Neural progenitor cell (in vitro differentiated cells): ENCODE measurements around the gene SMAD7. TPM values are rescaled to one million over a fixed set of nuclear protein-coding genes. Genes with fewer than 3 reads are reported as not detected.

Experiments
- DNase-seq: peaks from one replicate; pipeline ENCODE4 v3.0.0-alpha.2; 2016; ENCODE audit warnings: low spot score
- H2AFZ ChIP-seq: fragments of 200-600 bp; sonication (generic); replicated peaks from 2 replicates; pipeline ENCODE4 v1.6.1; 2016; ENCODE audit warnings: antibody characterized with exemption
- H3F3A ChIP-seq: fragments of 200-600 bp; sonication (generic); 2 replicates; pipeline ENCODE4 v1.6.1; 2016; ENCODE audit warnings: antibody characterized with exemption, low read depth
- H3K27ac ChIP-seq: fragments of 200-600 bp; sonication (generic); 2 replicates; pipeline ENCODE4 v1.5.1; 2016; ENCODE audit warnings: mild to moderate bottlenecking
- H3K27me3 ChIP-seq: fragments of 200-600 bp; sonication (generic); 2 replicates; pipeline ENCODE4 v1.6.1; 2016; ENCODE audit warnings: mild to moderate bottlenecking, moderate library complexity
- H3K36me3 ChIP-seq: fragments of 200-600 bp; sonication (generic); 2 replicates; pipeline ENCODE4 v1.5.1; 2016
- H3K4me1 ChIP-seq: fragments of 200-600 bp; sonication (generic); 2 replicates; pipeline ENCODE4 v1.6.1; 2016; ENCODE audit warnings: mixed run types
- H3K4me2 ChIP-seq: fragments of 200-600 bp; sonication (generic); 2 replicates; pipeline ENCODE4 v1.6.1; 2016
- H3K4me3 ChIP-seq: fragments of 200-600 bp; sonication (generic); 2 replicates; pipeline ENCODE4 v1.5.1; 2016
- H3K79me2 ChIP-seq: fragments of 200-600 bp; sonication (generic); 2 replicates; pipeline ENCODE4 v1.6.1; 2016; ENCODE audit warnings: low read depth
- H3K9ac ChIP-seq: fragments of 200-600 bp; sonication (generic); 2 replicates; pipeline ENCODE4 v1.6.1; 2016
- H3K9me3 ChIP-seq: fragments of 200-600 bp; sonication (generic); 2 replicates; pipeline ENCODE4 v1.5.1; 2016; ENCODE audit warnings: low read depth
- H4K20me1 ChIP-seq: fragments of 200-600 bp; sonication (generic); 2 replicates; pipeline ENCODE4 v1.6.1; 2016; ENCODE audit warnings: low read depth
- H3K27ac Mint-ChIP-seq: 3 replicates; pipeline ENCODE4 v1.8.0; 2021; ENCODE audit warnings: mixed read lengths
- H3K27me3 Mint-ChIP-seq: 2 replicates; pipeline ENCODE4 v1.8.0; 2022; ENCODE audit warnings: low read depth, mild to moderate bottlenecking, inconsistent platforms, moderate library complexity, mixed read lengths; ENCODE audit not compliant: insufficient read depth
- H3K36me3 Mint-ChIP-seq: 3 replicates; pipeline ENCODE4 v1.8.0; 2021; ENCODE audit warnings: mixed read lengths
- H3K4me1 Mint-ChIP-seq: 3 replicates; pipeline ENCODE4 v1.8.0; 2021; ENCODE audit warnings: mixed read lengths
- H3K4me3 Mint-ChIP-seq: 3 replicates; pipeline ENCODE4 v1.8.0; 2021; ENCODE audit warnings: mild to moderate bottlenecking, moderate library complexity, mixed read lengths
- H3K9me3 Mint-ChIP-seq: 3 replicates; pipeline ENCODE4 v1.8.0; 2020; ENCODE audit warnings: mixed read lengths
- CTCF ChIP-seq: fragments of 200-600 bp; sonication (generic); IDR thresholded peaks from 2 replicates; pipeline ENCODE4 v1.5.1; 2017; ENCODE audit warnings: antibody characterized with exemption, mild to moderate bottlenecking
- EZH2 ChIP-seq: fragments of 200-600 bp; sonication (generic); IDR thresholded peaks from 2 replicates; pipeline ENCODE4 v1.6.1; 2017; ENCODE audit warnings: antibody characterized with exemption, mild to moderate bottlenecking, moderate library complexity
- EZH2phosphoT487 ChIP-seq: fragments of 200-600 bp; sonication (generic); IDR thresholded peaks from 2 replicates; pipeline ENCODE4 v1.6.1; 2017; ENCODE audit warnings: antibody characterized with exemption
- total RNA-seq: library from RNA; depleted of rRNA; stranded (reverse); fragments of >200 nt; gene quantifications from 2 replicates; pipeline ENCODE4 v1.2.3, GENCODE V29; 2015; ENCODE audit warnings: low replicate concordance

The SMAD7 gene
- total RNA-seq, 1 donor from 2014 or later: 1.1 TPM

GRCh38 chr18:48979944-48980890, 29.5 kb upstream of the SMAD7 start:
- Mint-ChIP-seq H3K4me1 (peaks cover 26% of the 10 kb centered on the region), H3K9me3 (peaks cover 5% of the 10 kb centered on the region), H3K27ac (peak overlapping the region; percentile 15), H3K4me3 (no peak overlapping the region), H3K36me3 (peaks cover 3% of the 10 kb centered on the region), H3K27me3 (peaks cover 17% of the 10 kb centered on the region)
- Histone ChIP-seq H3K4me3 (no peak overlapping the region), H3K27ac (no peak overlapping the region), H3K27me3 (peaks cover 32% of the 10 kb centered on the region), H3K9me3 (no peaks in the 10 kb centered on the region), H3F3A (peaks cover 11% of the 10 kb centered on the region), H3K79me2 (no peaks in the 10 kb centered on the region), H4K20me1 (no peaks in the 10 kb centered on the region), H2AFZ (no peak overlapping the region), H3K9ac (no peak overlapping the region), H3K4me1 (peaks cover 2% of the 10 kb centered on the region), H3K4me2 (no peak overlapping the region), H3K36me3 (no peaks in the 10 kb centered on the region)
- DNase-seq: no peak
- no peak for TF ChIP-seq CTCF
- TF ChIP-seq EZH2: no peak
- no peak for TF ChIP-seq EZH2phosphoT487

GRCh38 chr18:48977914-48978313, 27.1 kb upstream of the SMAD7 start:
- H3K27me3 Mint-ChIP-seq: peaks cover 26% of the 10 kb centered on the region
- peaks cover 16% of the 10 kb centered on the region for H3K4me1 ChIP-seq
- H3K36me3 Mint-ChIP-seq: peaks cover 3% of the 10 kb centered on the region
- peaks cover 14% of the 10 kb centered on the region for H4K20me1 ChIP-seq
- H3K9ac ChIP-seq: no peak overlapping the region
- H3K4me2 ChIP-seq: no peak overlapping the region
- no peaks in the 10 kb centered on the region for H3K79me2 ChIP-seq
- no peaks in the 10 kb centered on the region for H3K9me3 ChIP-seq
- H3K27me3 ChIP-seq: peaks cover 55% of the 10 kb centered on the region
- peaks cover 30% of the 10 kb centered on the region for H3F3A ChIP-seq
- no peaks in the 10 kb centered on the region for H3K36me3 ChIP-seq
- no peak overlapping the region for H3K27ac ChIP-seq
- no peak for TF ChIP-seq CTCF
- no peak for TF ChIP-seq EZH2phosphoT487
- TF ChIP-seq EZH2: no peak
- H3K4me3 Mint-ChIP-seq: peak overlapping the region; percentile 58
- peaks cover 8% of the 10 kb centered on the region for H3K9me3 Mint-ChIP-seq
- H2AFZ ChIP-seq: no peak overlapping the region
- no peak for DNase-seq
- no peak overlapping the region for H3K4me3 ChIP-seq
- H3K27ac Mint-ChIP-seq: no peak overlapping the region
- peaks cover 34% of the 10 kb centered on the region for H3K4me1 Mint-ChIP-seq

- peak; percentile 52 for TF ChIP-seq EZH2
- peak; percentile 61 for TF ChIP-seq EZH2phosphoT487
- TF ChIP-seq CTCF: no peak
- Histone ChIP-seq H3K4me3 (peak overlapping the region; percentile 89), H3K9ac (no peak overlapping the region), H3K79me2 (no peaks in the 10 kb centered on the region), H4K20me1 (peaks cover 14% of the 10 kb centered on the region), H3K4me2 (peak overlapping the region; percentile 98), H3K27me3 (peaks cover 65% of the 10 kb centered on the region), H3K4me1 (peaks cover 16% of the 10 kb centered on the region), H3K9me3 (no peaks in the 10 kb centered on the region), H3F3A (peaks cover 30% of the 10 kb centered on the region), H3K36me3 (no peaks in the 10 kb centered on the region), H3K27ac (no peak overlapping the region), H2AFZ (peak overlapping the region; percentile 96)
- Mint-ChIP-seq H3K36me3 (peaks cover 3% of the 10 kb centered on the region), H3K27me3 (peaks cover 31% of the 10 kb centered on the region), H3K9me3 (peaks cover 8% of the 10 kb centered on the region), H3K27ac (no peak overlapping the region), H3K4me1 (peaks cover 30% of the 10 kb centered on the region), H3K4me3 (peak overlapping the region; percentile 91)
- peak; percentile 81 for DNase-seq
Measured at GRCh38 chr18:48975817-48976649, 25.3 kb upstream of the SMAD7 start.
